GM23338 (cell line): Measurements from ENCODE around the gene PRKAR1A. TPM values are rescaled to one million over a fixed set of nuclear protein-coding genes. Genes with fewer than 3 reads are reported as not detected.
A peak's percentile ranks its signal among the peaks of the same experiment; 100 is the strongest.

Experiments used
- ATAC-seq: fragments of 200-7000 bp; cut with Tn5 transposase; 3 replicates; pipeline ENCODE4 v1.9.1; 2020
- DNase-seq: peaks from one replicate; pipeline ENCODE4 v3.0.0-alpha.2; 2015; ENCODE audit warnings: low spot score
- H2AFZ ChIP-seq: fragments of 200-600 bp; sonication (generic); 2 replicates; pipeline ENCODE4 v1.8.0; 2016; ENCODE audit warnings: antibody characterized with exemption, mild to moderate bottlenecking, moderate library complexity
- H3F3A ChIP-seq: fragments of 200-600 bp; sonication (generic); replicated peaks from 2 replicates; pipeline ENCODE4 v1.8.0; 2017; ENCODE audit warnings: antibody characterized with exemption, mixed run types, low read depth
- H3K27ac ChIP-seq: fragments of 200-600 bp; sonication (generic); 2 replicates; pipeline ENCODE4 v1.6.1; 2016; ENCODE audit warnings: low read depth
- H3K27me3 ChIP-seq: fragments of 200-600 bp; sonication (generic); 2 replicates; pipeline ENCODE4 v1.8.0; 2016; ENCODE audit warnings: mild to moderate bottlenecking, mixed run types, moderate library complexity; ENCODE audit not compliant: insufficient read depth
- H3K36me3 ChIP-seq: fragments of 200-600 bp; sonication (generic); 2 replicates; pipeline ENCODE4 v1.8.0; 2016; ENCODE audit warnings: mild to moderate bottlenecking; ENCODE audit not compliant: insufficient read depth
- H3K4me1 ChIP-seq: fragments of 200-600 bp; sonication (generic); 2 replicates; pipeline ENCODE4 v1.8.0; 2016; ENCODE audit warnings: mild to moderate bottlenecking, moderate library complexity; ENCODE audit not compliant: insufficient read depth
- H3K4me2 ChIP-seq: fragments of 200-600 bp; sonication (generic); 2 replicates; pipeline ENCODE4 v1.7.1; 2017; ENCODE audit warnings: mixed run types
- H3K4me3 ChIP-seq: fragments of 200-600 bp; sonication (generic); 2 replicates; pipeline ENCODE4 v1.6.1; 2016; ENCODE audit warnings: mixed run types
- H3K79me2 ChIP-seq: fragments of 200-600 bp; sonication (generic); replicated peaks from 2 replicates; pipeline ENCODE4 v1.8.0; 2017; ENCODE audit warnings: mild to moderate bottlenecking; ENCODE audit not compliant: insufficient read depth
- H3K9me2 ChIP-seq: fragments of 200-600 bp; sonication (generic); 2 replicates; pipeline ENCODE4 v1.8.0; 2017; ENCODE audit not compliant: insufficient read depth
- H4K20me1 ChIP-seq: fragments of 200-600 bp; sonication (generic); replicated peaks from 2 replicates; pipeline ENCODE4 v1.8.0; 2017; ENCODE audit warnings: mild to moderate bottlenecking; ENCODE audit not compliant: insufficient read depth
- H3K27ac Mint-ChIP-seq: 2 replicates; pipeline ENCODE4 v1.8.0; 2020; ENCODE audit warnings: inconsistent platforms, mild to moderate bottlenecking, moderate library complexity, mixed read lengths
- H3K27me3 Mint-ChIP-seq: 3 replicates; pipeline ENCODE4 v1.8.0; 2022; ENCODE audit warnings: low read depth, mild to moderate bottlenecking, moderate library complexity, mixed read lengths, inconsistent platforms; ENCODE audit not compliant: insufficient read depth, poor library complexity
- H3K36me3 Mint-ChIP-seq: 3 replicates; pipeline ENCODE4 v1.8.0; 2021; ENCODE audit warnings: low read depth, mild to moderate bottlenecking, inconsistent platforms, moderate library complexity, mixed read lengths
- H3K4me1 Mint-ChIP-seq: 3 replicates; pipeline ENCODE4 v1.8.0; 2020; ENCODE audit warnings: mild to moderate bottlenecking, inconsistent platforms, mixed read lengths
- H3K4me3 Mint-ChIP-seq: 3 replicates; pipeline ENCODE4 v1.8.0; 2021; ENCODE audit warnings: moderate library complexity, mild to moderate bottlenecking, inconsistent platforms, mixed read lengths
- H3K9me3 Mint-ChIP-seq: 3 replicates; pipeline ENCODE4 v1.8.0; 2020; ENCODE audit warnings: moderate library complexity, mild to moderate bottlenecking, inconsistent platforms, mixed read lengths
- CREB1 ChIP-seq: fragments of 250-450 bp; sonication (Bioruptor Pico); IDR thresholded peaks from 2 replicates; pipeline ENCODE4 v1.5.0; 2020; ENCODE audit warnings: low read depth, mild to moderate bottlenecking, moderate library complexity
- EZH2 ChIP-seq: fragments of 200-600 bp; sonication (generic); IDR thresholded peaks from one replicate; pipeline ENCODE4 v1.8.0; 2017; ENCODE audit warnings: antibody characterized with exemption, mild to moderate bottlenecking, low read depth; ENCODE audit not compliant: unreplicated experiment
- EZH2phosphoT487 ChIP-seq: fragments of 200-600 bp; sonication (generic); IDR thresholded peaks from one replicate; pipeline ENCODE4 v1.8.1; 2018; ENCODE audit warnings: antibody characterized with exemption; ENCODE audit not compliant: unreplicated experiment
- JUNB ChIP-seq: IDR thresholded peaks from one replicate; pipeline ENCODE4 v1.6.1; 2016; ENCODE audit warnings: antibody characterized with exemption; ENCODE audit not compliant: unreplicated experiment
- NANOG ChIP-seq: IDR thresholded peaks from 2 replicates; pipeline ENCODE4 v1.6.1; 2016; ENCODE audit warnings: antibody characterized with exemption, borderline replicate concordance
- POLR2AphosphoS5 ChIP-seq: IDR thresholded peaks from 2 replicates; pipeline ENCODE4 v1.6.1; 2016; ENCODE audit warnings: antibody characterized with exemption, low read depth
- STAT1 ChIP-seq: IDR thresholded peaks from one replicate; pipeline ENCODE4 v1.6.1; 2016; ENCODE audit warnings: antibody characterized with exemption; ENCODE audit not compliant: unreplicated experiment
- ZNF114 ChIP-seq: fragments of 250-450 bp; sonication (Bioruptor Pico); IDR thresholded peaks from 2 replicates; pipeline ENCODE4 v1.5.0; 2020; ENCODE audit warnings: mild to moderate bottlenecking, moderate library complexity
- ZNF331 ChIP-seq: fragments of 250-450 bp; sonication (Bioruptor Pico); IDR thresholded peaks from 2 replicates; pipeline ENCODE4 v1.5.0; 2020; ENCODE audit warnings: low read depth, mild to moderate bottlenecking, moderate library complexity
- ZNF462 ChIP-seq: fragments of 250-450 bp; sonication (Bioruptor Pico); IDR thresholded peaks from 2 replicates; pipeline ENCODE4 v1.5.0; 2020; ENCODE audit warnings: mild to moderate bottlenecking, moderate library complexity
- polyA plus RNA-seq: library from polyadenylated mRNA; unstranded; fragments of >200 nt; fragmentation: Nextera tagmentation; extraction: Ambion mirVana; gene quantifications from 2 replicates; pipeline ENCODE4 v1.2.1, GENCODE V29; 2016
- total RNA-seq: library from RNA; depleted of rRNA; stranded (reverse); fragments of >200 nt; shearing (Covaris generic); gene quantifications from 2 replicates; pipeline ENCODE4 v1.2.3, GENCODE V29; 2014
- TF ChIP-seq, protein P1 (sequence below), 2 experiments: fragments of 200-600 bp in 1 of 2; sonication (generic) in 1 of 2; conservative IDR thresholded peaks; 2 replicates each; pipeline versions ENCODE4 v1.5.1 to v1.6.1; 2016 to 2017; ENCODE audit warnings: antibody characterized with exemption in 2 of 2, low read depth in 2 of 2, mild to moderate bottlenecking in 2 of 2, moderate library complexity in 1 of 2
- TF ChIP-seq, protein P2 (sequence below): IDR thresholded peaks from 2 replicates; pipeline ENCODE4 v1.6.1; 2016; ENCODE audit warnings: antibody characterized with exemption
- TF ChIP-seq, protein P3 (sequence below): IDR thresholded peaks from one replicate; pipeline ENCODE4 v1.6.1; 2018; ENCODE audit warnings: antibody characterized with exemption; ENCODE audit not compliant: unreplicated experiment

PRKAR1A gene
- total and polyA plus RNA-seq, 2 experiments from 2014 or later, result 90.1 to 100 TPM

DNA sequence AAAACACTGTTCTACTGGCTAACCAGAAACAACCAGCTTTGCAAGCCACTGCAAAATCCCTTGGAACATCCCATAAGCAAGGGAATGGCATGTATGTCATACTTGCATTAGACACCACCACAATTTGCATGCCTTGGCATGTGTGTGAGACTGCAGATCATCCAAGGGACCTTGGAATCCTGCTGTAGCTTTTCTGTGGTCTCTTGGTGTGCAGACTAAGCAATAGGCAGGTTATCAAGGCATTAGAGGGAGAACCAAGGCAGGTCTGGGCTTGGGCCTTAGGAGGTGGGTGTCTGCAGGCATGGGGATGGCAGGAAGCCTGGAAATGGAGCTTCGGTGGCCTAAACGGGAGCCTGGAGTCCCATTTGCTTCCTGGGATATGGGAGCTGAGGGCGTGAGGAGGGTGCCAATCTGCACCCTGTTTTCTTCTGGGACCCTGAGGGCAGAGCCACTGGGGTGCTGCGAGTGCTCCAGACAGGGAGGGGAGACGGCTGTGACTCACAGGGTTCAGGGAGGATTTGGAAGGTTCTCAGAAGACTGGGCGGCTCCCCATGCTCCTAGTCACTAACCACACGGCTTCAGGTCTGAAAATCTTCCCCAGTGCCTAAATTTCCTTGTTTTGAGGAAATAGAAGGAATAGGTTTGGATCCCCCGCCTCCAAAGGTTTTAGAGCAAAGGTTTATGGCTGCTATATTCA, 52.3 kb downstream of the PRKAR1A start:
- Histone ChIP-seq H3K4me2 (no peak overlapping the region), H3K27me3 (no peaks in the 10 kb centered on the region), H3K4me3 (no peak overlapping the region), H3K4me1 (no peaks in the 10 kb centered on the region), H3K79me2 (no peaks in the 10 kb centered on the region), H2AFZ (no peak overlapping the region), H3F3A (no peaks in the 10 kb centered on the region), H3K27ac (no peak overlapping the region), H3K36me3 (no peaks in the 10 kb centered on the region), H3K9me2 (no peaks in the 10 kb centered on the region), H4K20me1 (no peaks in the 10 kb centered on the region)
- Mint-ChIP-seq H3K27ac (peak overlapping the region; percentile 46; the same call in 1 of the 2 replicates), H3K4me3 (no peak overlapping the region), H3K9me3 (peaks cover 3% of the 10 kb centered on the region; the same call in 1 of the 3 replicates), H3K27me3 (no peaks in the 10 kb centered on the region), H3K36me3 (no peaks in the 10 kb centered on the region), H3K4me1 (no peaks in the 10 kb centered on the region)
- no peak for DNase-seq
- no peak for ATAC-seq
- TF ChIP-seq ZNF114 (CRISPR knock-in tag) (no peak), ZNF331 (CRISPR knock-in tag) (no peak), EZH2phosphoT487 (no peak), CREB1 (CRISPR knock-in tag) (no peak), NANOG (no peak), STAT1 (no peak), ZNF462 (no peak), JUNB (no peak), EZH2 (no peak), POLR2AphosphoS5 (no peak)
- TF ChIP-seq, protein P1, sequence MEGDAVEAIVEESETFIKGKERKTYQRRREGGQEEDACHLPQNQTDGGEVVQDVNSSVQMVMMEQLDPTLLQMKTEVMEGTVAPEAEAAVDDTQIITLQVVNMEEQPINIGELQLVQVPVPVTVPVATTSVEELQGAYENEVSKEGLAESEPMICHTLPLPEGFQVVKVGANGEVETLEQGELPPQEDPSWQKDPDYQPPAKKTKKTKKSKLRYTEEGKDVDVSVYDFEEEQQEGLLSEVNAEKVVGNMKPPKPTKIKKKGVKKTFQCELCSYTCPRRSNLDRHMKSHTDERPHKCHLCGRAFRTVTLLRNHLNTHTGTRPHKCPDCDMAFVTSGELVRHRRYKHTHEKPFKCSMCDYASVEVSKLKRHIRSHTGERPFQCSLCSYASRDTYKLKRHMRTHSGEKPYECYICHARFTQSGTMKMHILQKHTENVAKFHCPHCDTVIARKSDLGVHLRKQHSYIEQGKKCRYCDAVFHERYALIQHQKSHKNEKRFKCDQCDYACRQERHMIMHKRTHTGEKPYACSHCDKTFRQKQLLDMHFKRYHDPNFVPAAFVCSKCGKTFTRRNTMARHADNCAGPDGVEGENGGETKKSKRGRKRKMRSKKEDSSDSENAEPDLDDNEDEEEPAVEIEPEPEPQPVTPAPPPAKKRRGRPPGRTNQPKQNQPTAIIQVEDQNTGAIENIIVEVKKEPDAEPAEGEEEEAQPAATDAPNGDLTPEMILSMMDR (conservative IDR thresholded peaks at IDR 0.05; ENCODE audit: low read depth in 2 of 2), result no peak
- TF ChIP-seq, protein P2, sequence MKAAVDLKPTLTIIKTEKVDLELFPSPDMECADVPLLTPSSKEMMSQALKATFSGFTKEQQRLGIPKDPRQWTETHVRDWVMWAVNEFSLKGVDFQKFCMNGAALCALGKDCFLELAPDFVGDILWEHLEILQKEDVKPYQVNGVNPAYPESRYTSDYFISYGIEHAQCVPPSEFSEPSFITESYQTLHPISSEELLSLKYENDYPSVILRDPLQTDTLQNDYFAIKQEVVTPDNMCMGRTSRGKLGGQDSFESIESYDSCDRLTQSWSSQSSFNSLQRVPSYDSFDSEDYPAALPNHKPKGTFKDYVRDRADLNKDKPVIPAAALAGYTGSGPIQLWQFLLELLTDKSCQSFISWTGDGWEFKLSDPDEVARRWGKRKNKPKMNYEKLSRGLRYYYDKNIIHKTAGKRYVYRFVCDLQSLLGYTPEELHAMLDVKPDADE, result no peak
- TF ChIP-seq, protein P3, sequence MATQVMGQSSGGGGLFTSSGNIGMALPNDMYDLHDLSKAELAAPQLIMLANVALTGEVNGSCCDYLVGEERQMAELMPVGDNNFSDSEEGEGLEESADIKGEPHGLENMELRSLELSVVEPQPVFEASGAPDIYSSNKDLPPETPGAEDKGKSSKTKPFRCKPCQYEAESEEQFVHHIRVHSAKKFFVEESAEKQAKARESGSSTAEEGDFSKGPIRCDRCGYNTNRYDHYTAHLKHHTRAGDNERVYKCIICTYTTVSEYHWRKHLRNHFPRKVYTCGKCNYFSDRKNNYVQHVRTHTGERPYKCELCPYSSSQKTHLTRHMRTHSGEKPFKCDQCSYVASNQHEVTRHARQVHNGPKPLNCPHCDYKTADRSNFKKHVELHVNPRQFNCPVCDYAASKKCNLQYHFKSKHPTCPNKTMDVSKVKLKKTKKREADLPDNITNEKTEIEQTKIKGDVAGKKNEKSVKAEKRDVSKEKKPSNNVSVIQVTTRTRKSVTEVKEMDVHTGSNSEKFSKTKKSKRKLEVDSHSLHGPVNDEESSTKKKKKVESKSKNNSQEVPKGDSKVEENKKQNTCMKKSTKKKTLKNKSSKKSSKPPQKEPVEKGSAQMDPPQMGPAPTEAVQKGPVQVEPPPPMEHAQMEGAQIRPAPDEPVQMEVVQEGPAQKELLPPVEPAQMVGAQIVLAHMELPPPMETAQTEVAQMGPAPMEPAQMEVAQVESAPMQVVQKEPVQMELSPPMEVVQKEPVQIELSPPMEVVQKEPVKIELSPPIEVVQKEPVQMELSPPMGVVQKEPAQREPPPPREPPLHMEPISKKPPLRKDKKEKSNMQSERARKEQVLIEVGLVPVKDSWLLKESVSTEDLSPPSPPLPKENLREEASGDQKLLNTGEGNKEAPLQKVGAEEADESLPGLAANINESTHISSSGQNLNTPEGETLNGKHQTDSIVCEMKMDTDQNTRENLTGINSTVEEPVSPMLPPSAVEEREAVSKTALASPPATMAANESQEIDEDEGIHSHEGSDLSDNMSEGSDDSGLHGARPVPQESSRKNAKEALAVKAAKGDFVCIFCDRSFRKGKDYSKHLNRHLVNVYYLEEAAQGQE, result no peak
